Kidney tubule cell (primary cell): ENCODE results near the gene SLCO4A1.

Experiments used
- DNase-seq: peaks from one replicate; pipeline ENCODE4 v3.0.0-alpha.2; 2018; ENCODE audit warnings: low spot score

SLCO4A1 gene

DNA sequence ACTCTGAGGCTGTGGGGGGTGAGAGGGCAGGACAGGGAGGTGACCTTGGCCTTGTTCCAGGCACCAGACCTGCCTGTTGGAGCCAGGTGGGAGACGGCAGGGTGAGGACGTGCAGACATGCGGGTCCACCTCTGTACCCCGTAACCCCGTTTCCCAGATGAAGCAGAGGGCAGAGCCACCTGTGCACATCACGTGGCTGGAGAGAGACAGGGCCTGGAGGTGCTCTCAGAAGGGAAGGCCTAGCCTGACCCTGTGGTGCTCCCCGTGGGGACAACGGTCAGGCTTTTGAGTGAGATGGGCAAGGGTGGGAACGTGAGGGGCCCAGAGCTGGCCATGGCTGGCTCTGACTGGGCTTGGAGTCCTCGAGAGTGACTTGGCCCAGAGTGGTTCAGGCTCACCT is 72.9 kb downstream of the SLCO4A1 start:
- DNase-seq = no peak

- no peak for DNase-seq
Observed at GRCh38 chr20:62716198-62716940, 74.1 kb downstream of the SLCO4A1 start.

DNA sequence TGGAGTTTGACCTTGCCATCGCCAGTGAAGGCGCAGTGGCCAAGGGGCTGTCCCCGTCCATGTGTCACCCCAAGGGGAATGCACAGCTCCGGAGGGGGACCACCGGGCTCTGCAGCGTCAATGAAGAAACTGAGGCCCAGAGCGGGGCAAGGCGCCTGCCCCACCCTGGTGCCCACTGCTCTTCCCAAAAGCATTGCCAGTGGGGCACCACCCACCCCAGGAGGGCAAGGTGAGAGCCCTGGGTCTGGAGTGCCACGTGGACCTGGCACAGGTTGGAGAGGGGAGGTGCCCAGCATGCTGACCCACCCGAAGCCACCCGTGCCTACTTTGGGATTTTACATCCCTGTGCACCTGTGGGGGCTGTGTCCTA is 74.6 kb downstream of the SLCO4A1 start:
- no peak for DNase-seq

DNA sequence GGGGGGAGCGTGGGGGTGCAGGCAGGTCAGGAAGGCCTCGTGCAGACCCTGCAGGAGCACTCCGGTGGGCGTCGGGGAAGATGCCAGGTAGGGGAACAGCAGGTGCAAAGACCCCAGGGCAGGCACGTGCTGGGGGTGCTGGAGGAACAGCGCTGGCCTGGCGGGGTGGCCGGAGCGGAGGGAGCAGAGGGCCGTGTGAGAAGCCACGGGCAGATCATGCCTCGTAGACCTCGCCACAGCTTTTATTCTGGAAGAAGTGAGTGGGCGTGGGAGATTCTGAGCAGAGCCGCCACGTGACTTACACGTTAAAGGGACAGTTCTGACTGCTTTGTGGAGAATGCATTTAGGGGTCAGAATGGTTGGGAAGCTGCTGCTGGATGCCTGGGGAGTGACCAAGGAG is 75.6 kb downstream of the SLCO4A1 start:
- no peak for DNase-seq

GRCh38 chr20:62718546-62718945 is 76.2 kb downstream of the SLCO4A1 start:
- DNase-seq = no peak

DNA sequence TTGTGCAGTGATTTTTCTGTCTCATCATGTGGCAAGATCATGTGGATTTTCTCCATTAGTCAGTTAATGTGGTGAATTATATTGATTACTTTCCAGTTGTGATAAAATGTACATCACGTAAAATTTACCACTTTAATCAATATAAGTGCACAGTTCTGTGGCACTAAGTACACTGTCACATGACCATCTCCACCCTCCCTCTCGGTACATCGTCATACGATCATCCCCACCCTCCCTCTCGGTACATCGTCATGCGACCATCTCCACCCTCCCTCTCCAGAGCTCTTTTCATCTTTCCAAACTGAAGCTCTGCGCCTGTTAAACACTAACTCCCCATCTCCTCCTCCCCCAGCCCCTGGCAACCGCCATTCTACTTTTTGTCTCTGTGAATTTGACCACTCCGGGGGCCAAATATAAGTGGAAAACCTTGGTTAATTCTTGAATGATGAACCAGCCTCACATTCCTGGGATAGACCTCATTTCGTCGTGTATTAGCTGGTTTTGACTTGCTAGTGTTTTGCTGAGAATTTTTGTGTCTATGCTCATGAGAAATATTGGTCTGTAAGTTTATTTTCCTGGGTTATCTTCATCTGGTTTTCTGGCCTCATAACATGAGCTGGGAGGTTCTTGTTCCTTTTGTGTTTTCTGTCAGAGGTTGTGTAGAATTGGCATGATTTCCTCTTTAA is 77.1 kb downstream of the SLCO4A1 start:
- no peak for DNase-seq
